Activated CD4-positive, alpha-beta T cell treated with anti-CD3 and anti-CD28 coated beads for 4 hours (primary cell): ENCODE data around the gene MTG1.

Experiments used
- DNase-seq, 2 donors: peaks; one replicate each; pipeline ENCODE4 v3.0.0-alpha.2; 2020

MTG1 gene

DNA sequence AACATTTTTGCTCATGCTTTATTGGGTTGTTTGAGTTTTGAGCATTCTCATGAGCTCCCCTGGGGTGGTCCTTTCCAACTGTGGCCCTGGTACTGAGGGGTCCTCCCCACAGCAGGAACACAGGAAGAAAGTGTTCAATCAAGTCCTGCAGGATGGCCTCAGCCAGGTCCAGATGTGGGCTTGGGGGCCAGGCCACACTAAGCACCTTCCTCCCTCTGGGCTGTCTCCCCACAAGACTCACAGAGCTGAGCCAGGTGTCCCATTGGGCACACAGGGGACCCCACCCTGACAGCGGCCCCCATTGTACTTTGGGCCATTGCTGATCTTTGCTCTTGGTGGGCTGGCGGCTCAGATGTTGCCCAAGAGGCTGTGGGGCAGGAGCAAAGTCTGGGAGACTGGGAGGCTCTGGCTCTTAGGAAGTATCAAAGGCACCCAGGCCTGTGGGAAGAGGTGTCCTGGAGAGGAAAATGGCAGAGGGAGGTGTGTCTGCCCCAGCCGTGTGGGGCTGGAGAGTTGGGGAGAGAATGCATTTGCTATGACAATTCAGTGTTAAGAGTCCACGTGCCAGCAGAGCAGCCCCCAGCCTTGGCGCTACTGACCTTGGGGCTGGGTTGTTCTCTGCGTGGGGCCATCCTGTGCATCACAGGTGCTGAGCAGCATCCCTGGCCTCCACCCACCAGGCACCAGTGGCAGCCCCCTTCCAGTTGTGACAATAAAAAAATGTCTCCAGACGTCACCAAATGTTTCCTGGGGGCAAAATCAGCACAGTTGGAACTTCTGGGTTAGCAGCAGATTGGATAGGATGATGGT lies 77.5 kb downstream of the MTG1 start:
- no peak for DNase-seq
